H1 (cell line): Measurements from ENCODE around the gene ITGA8.

Experiments
- JUND ChIP-seq: IDR thresholded peaks from 2 replicates; pipeline ENCODE4 v1.6.1; 2011; ENCODE audit warnings: mild to moderate bottlenecking, improper control_type of control experiment, low read length
- POLR2A ChIP-seq, 2 experiments: IDR thresholded peaks; 1 replicate in 1 of 2; 2 replicates in 1 of 2; pipeline ENCODE4 v1.6.1; 2011; ENCODE audit warnings: low read depth in 2 of 2, low read length in 2 of 2, mild to moderate bottlenecking in 2 of 2; ENCODE audit errors: control extremely low read depth in 1 of 2
- POU5F1 ChIP-seq: IDR thresholded peaks from 2 replicates; pipeline ENCODE4 v1.6.1; 2011; ENCODE audit warnings: low read depth, mild to moderate bottlenecking, low read length, moderate library complexity

- TF ChIP-seq JUND (no peak), POU5F1 (no peak), POLR2A (IDR thresholded peaks at IDR 0.05; ENCODE audit: control extremely low read depth in 1 of 2, low read depth in 2 of 2, low read length in 2 of 2) (no peak)
Measured at GRCh38 chr10:15730341-15730740, 10.6 kb upstream of the ITGA8 start.
